COLO829 (cell line): ENCODE data around the gene ABCA6.
A peak's percentile ranks its signal among the peaks of the same experiment; 100 is the strongest.
"Not testable (repeated sequence)": the region's sequence is repeated elsewhere in the genome, so short reads cannot be mapped to it uniquely, and the experiment has no call there.

Source experiments
- DNase-seq: peaks from one replicate; pipeline ENCODE4 v3.0.0; 2012; ENCODE audit warnings: low spot score

The ABCA6 gene

GRCh38 chr17:69071233-69071586, 70.5 kb downstream of the ABCA6 start:
- DNase-seq = not testable (repeated sequence)

- not testable (repeated sequence) for DNase-seq
These were observed 71.1 kb downstream of the ABCA6 start for GRCh38 chr17:69070378-69071232.

GRCh38 chr17:69069226-69069750, 72.4 kb downstream of the ABCA6 start:
- DNase-seq = no peak

GRCh38 chr17:69067274-69068047, 74.2 kb downstream of the ABCA6 start:
- DNase-seq = peak; percentile 25

- no peak for DNase-seq
These were observed 75.2 kb downstream of the ABCA6 start for GRCh38 chr17:69066482-69066881.

- no peak for DNase-seq
These were observed 76.6 kb downstream of the ABCA6 start for GRCh38 chr17:69065113-69065512.

- DNase-seq = no peak
These were observed 77.2 kb downstream of the ABCA6 start for GRCh38 chr17:69064476-69064875.

GRCh38 chr17:69064001-69064400, 77.7 kb downstream of the ABCA6 start:
- DNase-seq = no peak

GRCh38 chr17:69062860-69063581, 78.7 kb downstream of the ABCA6 start:
- DNase-seq = no peak

- DNase-seq = no peak
These were observed 79.8 kb downstream of the ABCA6 start for GRCh38 chr17:69061721-69062556.

- DNase-seq = peak; percentile 60
These were observed 80.9 kb downstream of the ABCA6 start, which contains the start of gene ABCA9 for GRCh38 chr17:69060822-69061221. Gene ABCA9 (minus strand): TSS chr17:69060927. CDS start chr17:69051126, 9,801 bp downstream.

GRCh38 chr17:69059458-69060175, 82.1 kb downstream of the ABCA6 start:
- no peak for DNase-seq

GRCh38 chr17:69058165-69058564, 83.5 kb downstream of the ABCA6 start:
- DNase-seq = no peak

GRCh38 chr17:69057280-69057679, 84.4 kb downstream of the ABCA6 start:
- DNase-seq = no peak

- DNase-seq = no peak
These were observed 85.4 kb downstream of the ABCA6 start for GRCh38 chr17:69056179-69056823.

- DNase-seq = no peak
These were observed 86.4 kb downstream of the ABCA6 start for GRCh38 chr17:69055334-69055733.

GRCh38 chr17:69050999-69051775, 90.5 kb downstream of the ABCA6 start:
- no peak for DNase-seq

- no peak for DNase-seq
These were observed 93.1 kb downstream of the ABCA6 start for GRCh38 chr17:69048634-69049033.
